HG02610 (cell line): ENCODE data around the gene RABAC1.

Experiments used
- ATAC-seq: cut with Tn5 transposase; IDR thresholded peaks from one replicate; pipeline ENCODE4 v1.9.1; 2021; ENCODE audit warnings: mild to moderate bottlenecking, moderate library complexity; ENCODE audit not compliant: unreplicated experiment

Gene RABAC1

DNA sequence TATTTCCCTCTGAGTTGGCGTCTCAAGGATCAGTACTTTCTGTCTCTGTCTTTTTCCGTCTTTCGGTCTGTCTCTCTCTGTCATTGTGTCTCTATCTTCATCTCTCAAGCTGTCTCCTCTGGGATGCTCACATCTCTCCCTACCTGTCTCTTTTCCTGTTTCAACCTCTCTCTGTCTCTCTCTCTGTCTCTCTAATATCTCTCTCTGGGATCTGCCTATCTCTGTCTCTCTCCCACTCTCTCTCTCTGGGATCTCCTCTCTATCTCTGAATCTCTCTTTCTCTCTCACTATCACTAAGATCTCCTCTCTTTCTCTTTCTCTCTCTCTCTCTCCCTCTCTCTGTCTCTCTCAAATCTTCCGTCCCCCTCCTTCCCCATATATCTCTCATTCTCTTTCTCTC, 30.9 kb upstream of the RABAC1 start:
- ATAC-seq: no peak

- ATAC-seq: no peak
Observed at GRCh38 chr19:41988947-41989346, 29.8 kb upstream of the RABAC1 start.

DNA sequence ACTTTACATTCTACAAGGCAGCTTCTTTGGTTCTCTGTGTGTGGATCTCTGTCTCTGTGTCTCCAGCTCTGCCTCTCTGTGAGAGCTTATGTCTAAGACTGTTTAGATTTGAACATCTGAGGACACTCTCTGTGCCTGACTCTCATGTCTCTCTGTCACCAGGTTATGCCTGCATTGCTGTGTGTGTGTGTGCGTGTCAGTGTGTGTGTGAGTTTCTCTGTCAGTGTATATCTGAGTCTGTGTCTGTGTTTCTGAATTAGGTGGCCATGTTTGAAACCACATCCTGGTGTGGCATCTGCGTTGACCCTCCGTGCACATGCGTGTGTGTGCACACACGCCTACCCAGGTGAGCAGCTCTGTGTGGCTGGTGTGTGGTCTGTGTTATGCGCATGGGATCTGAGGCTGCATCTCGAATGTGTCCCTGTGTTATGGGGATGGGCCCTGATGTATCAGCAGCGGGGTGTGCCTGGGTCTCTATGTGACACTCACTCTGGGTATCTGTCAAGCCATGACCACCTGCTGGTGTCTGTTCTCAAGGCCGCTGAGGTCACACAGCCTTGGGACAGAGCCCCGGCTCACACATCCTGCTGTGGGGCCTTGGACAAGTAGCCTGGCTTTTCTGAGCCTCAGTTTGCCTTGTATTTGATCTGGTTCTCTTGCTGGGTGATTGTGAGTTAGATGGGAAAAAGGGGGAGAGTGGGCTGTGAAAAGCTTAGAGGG, 28.2 kb upstream of the RABAC1 start:
- no peak for ATAC-seq

GRCh38 chr19:41984961-41985360, 25.8 kb upstream of the RABAC1 start:
- ATAC-seq: no peak

GRCh38 chr19:41981724-41982123, 22.6 kb upstream of the RABAC1 start:
- ATAC-seq: no peak

- no peak for ATAC-seq
Observed at GRCh38 chr19:41978470-41978869, 19.3 kb upstream of the RABAC1 start.

- no peak for ATAC-seq
Observed at GRCh38 chr19:41977916-41978315, 18.8 kb upstream of the RABAC1 start.

DNA sequence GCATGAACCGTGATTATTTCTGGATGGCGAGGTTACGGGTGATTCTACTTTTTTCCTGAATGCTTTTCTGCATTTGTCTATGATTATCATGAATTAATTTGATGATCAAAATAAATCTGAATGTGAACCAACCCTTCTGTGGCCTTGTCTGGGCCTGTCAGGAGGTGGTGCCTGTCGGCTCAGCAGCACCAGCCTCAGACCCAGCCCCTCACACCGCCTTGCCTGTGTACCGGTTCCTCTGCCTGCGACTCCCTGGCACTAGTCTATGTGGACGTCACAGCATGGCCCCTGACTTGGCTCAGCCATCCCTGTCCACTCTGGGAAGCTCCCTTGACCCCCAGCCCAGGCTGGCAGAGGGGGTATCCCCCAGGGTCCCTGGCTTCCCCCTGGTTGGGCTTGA, 15.5 kb upstream of the RABAC1 start:
- ATAC-seq: no peak

DNA sequence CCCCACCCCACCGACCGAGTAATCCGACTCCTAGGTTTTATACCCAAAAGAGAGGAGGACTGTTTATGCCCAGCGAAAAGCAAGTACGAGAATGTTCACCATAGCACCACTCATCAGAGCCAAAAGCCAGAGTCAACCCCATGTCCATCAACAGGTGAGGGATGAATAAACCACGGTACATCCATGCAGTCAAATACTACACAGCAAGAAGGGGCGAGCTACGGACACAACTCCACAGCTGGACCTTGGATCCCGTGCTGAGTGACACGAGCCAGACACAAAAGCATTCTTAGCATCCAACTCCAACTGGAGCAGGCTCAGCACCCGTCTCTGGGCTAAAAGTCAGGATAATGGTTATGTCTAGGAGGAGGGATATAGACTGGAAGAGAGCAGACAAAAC, 12.2 kb upstream of the RABAC1 start:
- ATAC-seq: no peak

DNA sequence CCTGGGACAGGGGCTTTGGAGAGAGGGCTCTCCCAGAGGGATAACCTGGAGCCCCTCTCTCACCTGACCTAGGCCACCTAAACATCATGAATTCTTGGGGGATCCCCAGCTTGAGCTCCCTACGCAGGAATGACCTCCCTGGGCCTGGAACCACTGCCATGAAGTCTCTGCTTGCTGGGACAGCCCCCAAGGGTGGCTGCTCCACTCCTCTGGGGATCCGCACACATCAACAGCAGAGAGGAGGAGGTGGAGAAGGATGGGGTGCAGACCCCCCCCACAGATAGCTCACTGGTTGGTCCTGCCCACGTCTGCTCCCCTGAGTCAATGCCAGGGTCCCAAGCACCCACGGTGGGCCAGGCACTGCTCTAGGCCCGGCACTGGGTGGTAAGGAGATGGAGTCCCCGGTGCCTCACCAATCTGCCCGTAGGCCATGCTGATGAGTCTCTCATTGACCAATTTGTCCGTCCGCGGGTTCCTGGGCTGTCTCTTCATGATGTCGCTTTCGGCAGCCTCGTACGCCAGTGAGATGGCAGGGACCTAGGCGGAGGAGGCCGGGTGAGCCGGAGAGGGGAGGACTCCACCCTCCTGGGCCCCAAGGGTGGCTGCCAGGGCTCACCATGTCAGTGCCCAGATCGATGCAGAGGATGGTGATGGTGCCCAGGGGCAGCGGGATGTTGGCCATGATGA, 10.8 kb upstream of the RABAC1 start:
- ATAC-seq: no peak

DNA sequence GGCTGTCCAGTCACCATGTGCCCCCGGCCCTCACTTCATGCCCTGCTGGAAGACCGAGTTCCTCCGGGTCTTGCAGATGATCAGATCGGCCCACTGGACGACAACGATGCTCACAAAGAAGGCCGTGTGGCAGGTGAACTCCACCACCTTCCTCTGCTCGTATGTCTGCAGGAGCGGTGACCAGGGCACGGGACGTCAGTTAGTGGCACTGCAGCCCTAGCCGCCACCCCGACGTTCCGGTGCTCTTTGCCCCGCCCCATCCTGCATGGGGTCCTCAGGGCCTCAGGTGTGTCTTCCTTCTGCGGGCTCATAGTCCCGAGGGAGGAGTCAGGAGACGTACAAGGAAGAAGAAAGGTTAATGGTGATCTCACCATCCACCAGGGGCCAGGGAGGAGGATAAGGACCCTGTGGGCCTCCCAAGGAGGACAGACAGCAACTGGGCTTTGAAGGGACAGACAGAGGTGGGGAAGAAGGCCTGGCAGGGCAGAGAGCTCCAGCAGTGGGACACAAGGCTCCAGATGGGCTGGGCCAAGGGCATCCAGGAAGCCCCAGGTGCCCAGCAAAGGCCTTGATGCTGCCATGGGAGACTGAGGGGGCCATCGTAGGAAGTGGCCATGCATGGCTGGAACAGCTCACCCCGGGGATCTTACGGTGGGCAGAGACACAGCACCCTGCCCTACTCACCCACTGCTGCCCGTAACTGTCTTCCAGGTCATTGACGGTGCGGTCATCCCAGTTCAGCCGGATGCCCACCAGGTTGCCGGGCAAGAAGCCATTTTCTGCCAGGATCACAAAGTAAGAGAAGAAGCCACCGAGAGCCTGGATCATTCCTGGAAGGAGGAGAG, 9.9 kb upstream of the RABAC1 start:
- no peak for ATAC-seq

GRCh38 chr19:41967054-41967783, 8.1 kb upstream of the RABAC1 start:
- ATAC-seq: no peak

GRCh38 chr19:41965106-41965505, 6.0 kb upstream of the RABAC1 start:
- no peak for ATAC-seq

- ATAC-seq: no peak
Observed at GRCh38 chr19:41960973-41961372, 1.9 kb upstream of the RABAC1 start.

DNA sequence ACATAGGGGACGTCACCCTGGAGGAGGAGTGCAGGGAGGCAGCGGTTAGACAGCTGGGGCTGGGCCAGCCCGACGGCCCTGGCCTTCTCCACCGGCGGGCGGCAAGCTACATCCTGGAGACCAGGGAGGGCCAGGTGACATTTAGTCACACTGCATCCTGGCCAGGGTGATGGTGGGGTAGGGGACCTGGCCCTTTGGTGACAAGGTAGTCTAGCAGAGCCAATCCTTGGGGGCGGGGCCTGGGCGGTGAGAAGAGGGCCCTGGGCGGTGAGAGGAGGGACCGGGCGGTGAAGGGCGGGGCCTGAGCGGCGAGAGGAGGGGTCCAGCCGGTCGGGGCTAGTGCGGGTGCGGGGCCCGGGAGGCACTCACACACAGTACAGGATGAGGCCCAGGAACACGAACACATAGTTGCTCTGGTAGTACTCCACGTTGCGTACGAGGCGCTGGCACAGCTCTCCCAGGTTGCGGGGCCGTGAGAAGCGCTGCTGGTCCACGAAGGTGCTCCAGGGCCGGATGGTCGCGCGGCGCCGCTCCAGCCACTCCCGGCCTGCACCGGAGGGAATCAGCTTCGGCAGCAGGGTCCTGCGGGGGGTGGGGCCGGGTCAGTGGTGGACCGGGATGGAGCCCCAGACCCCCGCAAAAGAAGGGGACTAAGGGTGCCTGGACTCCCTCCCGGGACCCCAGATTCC, 610 bp downstream of the RABAC1 start:
- peak; percentile 47 for ATAC-seq

- ATAC-seq: no peak
Observed at GRCh38 chr19:41957838-41958366, 1.2 kb downstream of the RABAC1 start.

DNA sequence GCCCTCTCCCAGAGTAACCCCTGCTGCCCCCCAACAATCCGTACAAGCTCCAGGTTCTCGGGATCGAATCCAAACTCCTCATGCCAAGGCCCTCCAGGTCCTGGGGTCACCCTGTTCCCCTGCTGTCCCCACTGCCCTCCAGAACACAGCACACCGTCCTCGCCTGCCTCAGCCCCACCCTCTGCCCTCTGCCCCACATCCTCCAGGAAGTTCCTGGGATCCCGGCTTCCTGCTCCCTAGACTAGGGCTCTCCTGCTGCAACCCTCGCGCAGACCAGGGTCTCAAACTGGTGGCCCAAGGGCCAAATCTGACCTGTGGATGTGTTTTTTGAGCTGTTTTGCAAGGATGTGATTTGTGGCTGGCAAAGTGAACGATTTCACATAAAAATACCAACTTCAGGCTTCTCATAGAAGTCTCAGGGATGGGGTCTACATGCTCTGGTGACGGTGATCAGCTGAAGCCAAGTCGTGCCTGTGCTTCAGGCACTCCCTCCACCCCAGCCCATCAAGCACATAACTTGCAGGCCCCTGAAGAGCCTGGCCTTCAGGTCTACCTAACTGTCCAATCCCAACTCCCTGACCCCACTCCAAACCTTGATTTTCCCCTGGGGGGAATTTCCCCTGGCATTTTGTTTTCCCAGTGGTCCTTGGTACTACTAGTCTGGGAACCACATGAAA, 1.8 kb downstream of the RABAC1 start:
- ATAC-seq: no peak

- ATAC-seq: no peak
Observed at GRCh38 chr19:41956621-41957020, 2.5 kb downstream of the RABAC1 start.

DNA sequence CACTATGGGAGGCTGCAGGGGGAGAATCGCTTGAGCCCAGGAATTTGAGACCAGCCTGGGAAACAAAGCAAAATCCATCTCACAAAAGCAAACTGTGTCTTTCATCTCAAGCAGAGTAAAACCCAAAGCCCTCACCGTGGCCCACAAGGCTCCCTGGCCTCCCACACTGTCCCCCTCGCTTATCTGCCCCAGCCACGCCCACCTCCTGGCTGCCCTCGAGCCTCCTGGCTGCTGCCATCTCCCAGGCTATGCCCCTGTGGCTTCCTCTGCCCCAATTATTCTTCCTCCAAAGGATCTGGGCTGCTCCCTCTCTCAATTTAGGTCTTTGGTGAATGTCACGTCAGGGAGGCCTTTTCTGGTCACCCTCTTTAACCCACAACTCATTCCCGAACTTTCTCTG, 3.6 kb downstream of the RABAC1 start:
- ATAC-seq: no peak

DNA sequence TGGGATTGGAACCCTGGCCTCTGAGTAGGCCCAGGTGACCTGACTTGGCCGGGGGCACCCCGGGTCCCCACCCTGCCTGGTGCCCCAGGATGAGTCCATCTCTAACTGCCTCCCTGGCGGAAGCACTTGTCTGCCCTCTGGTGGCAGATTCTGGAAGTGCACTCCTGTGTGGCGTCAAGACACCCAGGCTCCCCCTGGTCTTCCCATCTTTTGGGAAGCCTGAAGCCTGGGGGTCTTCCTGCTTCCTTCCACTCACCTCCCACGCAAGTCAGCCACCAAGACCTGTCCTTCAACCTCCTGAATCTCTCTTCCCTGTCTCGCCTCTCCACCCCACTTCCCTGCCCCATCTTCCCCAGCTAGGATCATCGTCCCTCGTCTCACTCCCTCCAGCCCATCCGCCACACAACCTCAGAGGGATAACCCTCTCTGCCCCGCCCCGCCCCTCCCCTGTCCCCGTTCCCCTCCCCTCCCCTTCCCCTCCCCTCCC, 7.4 kb downstream of the RABAC1 start:
- ATAC-seq: no peak
